NCI-H146 treated with DMSO at 0.1 percent for 48 hours (cell line): Measurements from ENCODE around the gene LRRC27.

ENCODE experiments used
- DNase-seq: peaks from one replicate; lab custom pipeline; 2025; ENCODE audit not compliant: unreplicated experiment; lab: John Stamatoyannopoulos, UW

The LRRC27 gene

GRCh38 chr10:132300582-132300981 lies 31.4 kb upstream of the LRRC27 start:
- DNase-seq = no peak

GRCh38 chr10:132301371-132302330 lies 30.3 kb upstream of the LRRC27 start:
- no peak for DNase-seq

GRCh38 chr10:132302421-132303310 lies 29.3 kb upstream of the LRRC27 start:
- no peak for DNase-seq

- DNase-seq = no peak
Measured at GRCh38 chr10:132303361-132304115, 28.5 kb upstream of the LRRC27 start.

GRCh38 chr10:132304756-132305509 lies 27.1 kb upstream of the LRRC27 start:
- no peak for DNase-seq

GRCh38 chr10:132305654-132306342 lies 26.2 kb upstream of the LRRC27 start:
- no peak for DNase-seq

- no peak for DNase-seq
Measured at GRCh38 chr10:132306343-132306685, 25.7 kb upstream of the LRRC27 start.

GRCh38 chr10:132306864-132307751 lies 24.9 kb upstream of the LRRC27 start:
- peak; percentile 74 for DNase-seq

GRCh38 chr10:132307823-132308586 lies 24.0 kb upstream of the LRRC27 start, which contains the start of gene STK32C:
STK32C (minus strand) TSS chr10:132307950; CDS start chr10:132307833, 117 bp downstream.
- peak; percentile 70 for DNase-seq

GRCh38 chr10:132308587-132309470 lies 23.2 kb upstream of the LRRC27 start:
- no peak for DNase-seq

GRCh38 chr10:132309471-132309865 lies 22.5 kb upstream of the LRRC27 start:
- DNase-seq = no peak

GRCh38 chr10:132309879-132310591 lies 22.0 kb upstream of the LRRC27 start:
- DNase-seq = no peak

GRCh38 chr10:132310701-132311337 lies 21.2 kb upstream of the LRRC27 start:
- DNase-seq = no peak

GRCh38 chr10:132311338-132311939 lies 20.6 kb upstream of the LRRC27 start:
- DNase-seq = peak; percentile 15

- DNase-seq = no peak
Measured at GRCh38 chr10:132313305-132313704, 18.7 kb upstream of the LRRC27 start.
